H1 (cell line): ENCODE data around the gene LMO4. TPM values are rescaled to one million over a fixed set of nuclear protein-coding genes. Genes with fewer than 3 reads are reported as not detected.
A peak's percentile ranks its signal among the peaks of the same experiment; 100 is the strongest.

ENCODE experiments used
- CTCF ChIA-PET: fragments of 300-600 bp; sonication (Branson Sonifier 250); formaldehyde crosslinking; loops from one replicate; lab custom pipeline; 2021; ENCODE audit not compliant: partially characterized antibody; lab: Charles Lee
- POLR2A ChIA-PET: fragments of 300-600 bp; sonication (Branson Sonifier 250); formaldehyde crosslinking; loops from one replicate; lab custom pipeline; 2021; ENCODE audit warnings: inconsistent platforms; ENCODE audit not compliant: partially characterized antibody; lab: Charles Lee
- DNase-seq, 2 experiments: peaks; one replicate each; pipeline versions ENCODE4 v3.0.0 to v3.0.0-alpha.2; 2010 to 2022; ENCODE audit warnings: low spot score in 2 of 2, low read depth in 1 of 2, mixed read lengths in 1 of 2
- FAIRE-seq: peaks from 2 replicates; lab custom pipeline; 2011; peaks lifted over from hg19 to GRCh38; lab: Jason Lieb, UNC
- H2AFZ ChIP-seq: 2 replicates; pipeline ENCODE4 v1.8.1; 2012; ENCODE audit warnings: low read length, inconsistent platforms
- H2AK5ac ChIP-seq: 2 replicates; pipeline ENCODE4 v1.6.1; 2013; ENCODE audit warnings: low read depth, low read length
- H2BK120ac ChIP-seq: replicated peaks from 2 replicates; pipeline ENCODE3; 2013; ENCODE audit warnings: low read depth, low read length, inconsistent platforms
- H2BK12ac ChIP-seq: 2 replicates; pipeline ENCODE4 v1.6.1; 2013; ENCODE audit warnings: low read depth, low read length
- H2BK15ac ChIP-seq: 2 replicates; pipeline ENCODE4 v1.6.1; 2013; ENCODE audit warnings: low read length
- H2BK20ac ChIP-seq: 2 replicates; pipeline ENCODE4 v1.6.1; 2013; ENCODE audit warnings: low read length
- H2BK5ac ChIP-seq: 2 replicates; pipeline ENCODE4 v1.6.1; 2013; ENCODE audit warnings: low read depth, low read length
- H3K14ac ChIP-seq: 2 replicates; pipeline ENCODE4 v1.6.1; 2013; ENCODE audit warnings: inconsistent platforms; ENCODE audit not compliant: insufficient read length
- H3K18ac ChIP-seq: 2 replicates; pipeline ENCODE4 v1.6.1; 2013; ENCODE audit warnings: low read length; ENCODE audit errors: extremely low read depth
- H3K23ac ChIP-seq: 2 replicates; pipeline ENCODE4 v1.6.1; 2013; ENCODE audit warnings: inconsistent platforms; ENCODE audit not compliant: insufficient read length
- H3K23me2 ChIP-seq: 2 replicates; pipeline ENCODE4 v1.6.1; 2013; ENCODE audit warnings: low read depth, low read length
- H3K27ac ChIP-seq: 2 replicates; pipeline ENCODE4 v1.6.1; 2011; ENCODE audit warnings: low read depth, low read length, inconsistent platforms
- H3K27me3 ChIP-seq, 4 experiments: replicated peaks in 1 of 4; 1 replicate in 1 of 4; 2 replicates in 3 of 4; pipeline versions ENCODE4 v1.6.1 to v1.8.1; 2011 to 2013; ENCODE audit warnings: low read length in 3 of 4, mild to moderate bottlenecking in 3 of 4, inconsistent platforms in 2 of 4, mixed read lengths in 2 of 4, moderate library complexity in 1 of 4; ENCODE audit not compliant: control insufficient read depth in 3 of 4, insufficient read depth in 3 of 4; ENCODE audit errors: extremely low read depth in 1 of 4
- H3K36me3 ChIP-seq, 4 experiments: 2 replicates each; pipeline versions ENCODE4 v1.6.1 to v1.8.1; 2011 to 2013; ENCODE audit warnings: mild to moderate bottlenecking in 4 of 4, low read length in 3 of 4, moderate library complexity in 2 of 4, control low read depth in 1 of 4, inconsistent platforms in 1 of 4; ENCODE audit not compliant: insufficient read depth in 4 of 4, control insufficient read depth in 2 of 4
- H3K4ac ChIP-seq: replicated peaks from 2 replicates; pipeline ENCODE3; 2013; ENCODE audit warnings: low read length, low read depth, mixed read lengths, inconsistent platforms; ENCODE audit not compliant: insufficient read length
- H3K4me1 ChIP-seq, 4 experiments: replicated peaks in 1 of 4; 1 replicate in 1 of 4; 2 replicates in 3 of 4; pipeline versions ENCODE4 v1.6.1 to v1.8.1; 2011 to 2013; ENCODE audit warnings: low read length in 3 of 4, inconsistent platforms in 2 of 4, mixed read lengths in 1 of 4; ENCODE audit not compliant: insufficient read depth in 4 of 4, control insufficient read depth in 3 of 4
- H3K4me2 ChIP-seq, 2 experiments: 2 replicates each; pipeline versions ENCODE4 v1.6.1 to v1.8.1; 2011 to 2013; ENCODE audit warnings: low read depth in 2 of 2, low read length in 2 of 2, control low read depth in 1 of 2, inconsistent platforms in 1 of 2, mild to moderate bottlenecking in 1 of 2; ENCODE audit not compliant: insufficient read depth in 1 of 2
- H3K4me3 ChIP-seq, 4 experiments: fragments of 200-600, 300-600 bp in 1 of 4; sonication (generic), shearing (Covaris generic), sonication (Bioruptor Twin) in 1 of 4; 2 replicates each; pipeline versions ENCODE4 v1.5.1 to v1.8.1; 2011 to 2016; ENCODE audit warnings: low read length in 4 of 4, low read depth in 3 of 4, control low read depth in 2 of 4, inconsistent platforms in 2 of 4, mild to moderate bottlenecking in 2 of 4, mixed read lengths in 1 of 4, moderate library complexity in 1 of 4; ENCODE audit not compliant: insufficient read depth in 2 of 4; ENCODE audit errors: extremely low read depth in 1 of 4
- H3K56ac ChIP-seq: replicated peaks from 2 replicates; pipeline ENCODE3; 2013; ENCODE audit warnings: low read depth, mild to moderate bottlenecking, mixed read lengths, low read length, inconsistent platforms; ENCODE audit not compliant: insufficient read length
- H3K79me1 ChIP-seq: 2 replicates; pipeline ENCODE4 v1.6.1; 2013; ENCODE audit warnings: low read depth, low read length, control low read depth
- H3K79me2 ChIP-seq, 2 experiments: 2 replicates each; pipeline versions ENCODE4 v1.6.1 to v1.8.1; 2012 to 2013; ENCODE audit warnings: low read length in 2 of 2, mild to moderate bottlenecking in 2 of 2, inconsistent platforms in 1 of 2; ENCODE audit not compliant: insufficient read depth in 2 of 2, control insufficient read depth in 1 of 2
- H3K9ac ChIP-seq, 4 experiments: replicated peaks in 1 of 4; 1 replicate in 1 of 4; 2 replicates in 3 of 4; pipeline versions ENCODE4 v1.6.1 to v1.8.1; 2011 to 2013; ENCODE audit warnings: low read depth in 3 of 4, low read length in 3 of 4, control low read depth in 2 of 4, mild to moderate bottlenecking in 2 of 4, moderate library complexity in 2 of 4, inconsistent platforms in 1 of 4; ENCODE audit errors: extremely low read depth in 1 of 4
- H3K9me3 ChIP-seq, 2 experiments: 2 replicates each; pipeline versions ENCODE4 v1.6.1 to v1.8.1; 2012 to 2013; ENCODE audit warnings: mild to moderate bottlenecking in 2 of 2, moderate library complexity in 2 of 2, control low read depth in 1 of 2, inconsistent platforms in 1 of 2, low read depth in 1 of 2, low read length in 1 of 2, mixed read lengths in 1 of 2; ENCODE audit not compliant: insufficient read depth in 2 of 2
- H4K20me1 ChIP-seq, 2 experiments: replicated peaks in 1 of 2; 2 replicates each; pipeline versions ENCODE3 to v1.8.1; 2011 to 2013; ENCODE audit warnings: inconsistent platforms in 2 of 2, low read length in 2 of 2, mild to moderate bottlenecking in 1 of 2; ENCODE audit not compliant: insufficient read depth in 2 of 2, control insufficient read depth in 1 of 2
- H4K5ac ChIP-seq: 2 replicates; pipeline ENCODE4 v1.6.1; 2013; ENCODE audit warnings: low read length, low read depth, mixed read lengths, inconsistent platforms; ENCODE audit not compliant: insufficient read length
- H4K8ac ChIP-seq: 2 replicates; pipeline ENCODE4 v1.8.0; 2013; ENCODE audit warnings: mild to moderate bottlenecking, moderate library complexity, low read length, inconsistent platforms; ENCODE audit not compliant: insufficient read depth; ENCODE audit errors: extremely low read depth
- H4K91ac ChIP-seq: replicated peaks from 2 replicates; pipeline ENCODE3; 2013; ENCODE audit warnings: low read length, mixed read lengths, inconsistent platforms; ENCODE audit not compliant: insufficient read length
- BCL11A ChIP-seq, 2 experiments: IDR thresholded peaks; one replicate each; pipeline ENCODE4 v1.6.1; 2011; ENCODE audit warnings: low read depth in 2 of 2, low read length in 2 of 2, mild to moderate bottlenecking in 2 of 2
- BRCA1 ChIP-seq: IDR thresholded peaks from 2 replicates; pipeline ENCODE4 v1.6.1; 2012; ENCODE audit warnings: low read depth, low read length, improper control_type of control experiment
- KDM4A ChIP-seq: IDR thresholded peaks from one replicate; pipeline ENCODE4 v1.7.1; 2012; ENCODE audit warnings: low read depth, mild to moderate bottlenecking, moderate library complexity, low read length, inconsistent platforms; ENCODE audit not compliant: severe bottlenecking
- KDM5A ChIP-seq: fragments of 200-600 bp; IDR thresholded peaks from 2 replicates; pipeline ENCODE4 v1.7.1; 2012; ENCODE audit warnings: mild to moderate bottlenecking, low read length, inconsistent platforms, mixed read lengths
- NRF1 ChIP-seq: IDR thresholded peaks from 2 replicates; pipeline ENCODE4 v1.6.1; 2011; ENCODE audit warnings: mild to moderate bottlenecking, low read depth, low read length, improper control_type of control experiment
- PHF8 ChIP-seq: fragments of 200-600 bp; sonication (generic); conservative IDR thresholded peaks from 2 replicates; pipeline ENCODE4 v1.7.1; 2012; ENCODE audit warnings: low read depth, mild to moderate bottlenecking, inconsistent platforms, low read length, moderate library complexity
- SP2 ChIP-seq: IDR thresholded peaks from 2 replicates; pipeline ENCODE4 v1.6.1; 2012; ENCODE audit warnings: mild to moderate bottlenecking, low read length, inconsistent platforms
- TAF7 ChIP-seq: optimal IDR thresholded peaks from 2 replicates; pipeline ENCODE3; 2011; ENCODE audit warnings: low read depth, mild to moderate bottlenecking, inconsistent platforms, low read length, moderate library complexity, borderline replicate concordance
- WGBS, 2 experiments: shearing (Covaris generic) in 1 of 2; methylation state at CpG; one replicate each; pipeline versions ENCODE4 v1.1.6 to v1.1.7; 2013 to 2015; ENCODE audit warnings: low lambda C conversion rate in 2 of 2, mixed read lengths in 2 of 2, inconsistent platforms in 1 of 2, low coverage in 1 of 2, missing lambda C conversion rate in 1 of 2; ENCODE audit not compliant: insufficient replicate concordance in 2 of 2, insufficient coverage in 1 of 2, insufficient read length in 1 of 2; ENCODE audit errors: extremely low coverage in 1 of 2, missing lambda C conversion rate in 1 of 2; 5-methylcytosine and 5-hydroxymethylcytosine counted together
- polyA plus RNA-seq, 7 experiments: library from polyadenylated mRNA; depleted of rRNA in 3 of 7; stranded (reverse) in 5 of 7; unstranded in 2 of 7; fragments of >200 nt in 5 of 7; fragments of 200-250 nt in 2 of 7; gene quantifications; 1 replicate in 5 of 7; 2 replicates in 1 of 7; 4 replicates in 1 of 7; pipeline versions ENCODE4 v1.2.1 to v1.2.3, GENCODE V29; 2011 to 2013; ENCODE audit warnings: missing spikeins in 2 of 7, mixed read lengths in 2 of 7
- total RNA-seq: library from RNA; stranded (reverse); fragmentation: NEBNext Ultra II Directional; extraction: Animal tissue kit (Norgen Biotek cat#: 25700); gene quantifications from 2 replicates; pipeline ENCODE4 v1.2.1, GENCODE V29; 2021

Gene LMO4
- total and polyA plus RNA-seq, 2 of the 8 experiments (the other 6 are each of a cell fraction or from before 2014, with no cell fraction given) = 71.7 to 98.7 TPM

GRCh38 chr1:87331365-87332241, 2.9 kb downstream of the LMO4 start:
- Histone ChIP-seq H2BK20ac (no peak overlapping the region), H2AK5ac (no peak overlapping the region), H3K36me3 (peaks cover 0 to 17% (median 3%) of the 10 kb centered on the region in 4 experiments; a peak in 2 of 8 replicates), H2BK120ac (no peak overlapping the region), H3K23ac (no peak overlapping the region), H2BK15ac (no peak overlapping the region), H3K4me3 (peak overlapping the region; percentile 74 to 85 (median 82)), H3K27me3 (no peaks in the 10 kb centered on the region), H4K91ac (no peak overlapping the region), H2AFZ (no peak overlapping the region), H4K20me1 (peaks cover 7 to 9% of the 10 kb centered on the region in 2 experiments), H3K14ac (no peak overlapping the region), H3K27ac (peak overlapping the region; percentile 74; the same call in 1 of the 2 replicates), H3K9ac (peak overlapping the region; percentile 38 to 74 (median 55)), H3K4me1 (peaks cover 2 to 24% (median 19%) of the 10 kb centered on the region in 4 experiments; a peak in 6 of 7 replicates), H3K79me2 (peaks cover 0 to 48% of the 10 kb centered on the region in 2 experiments; a peak in 3 of 4 replicates), H3K79me1 (peaks cover 3% of the 10 kb centered on the region; the same call in 1 of the 2 replicates), H3K56ac (no peak overlapping the region), H3K23me2 (peaks cover 14% of the 10 kb centered on the region), H2BK12ac (no peak overlapping the region), H4K8ac (peak overlapping the region; percentile 9), H3K4me2 (peak overlapping the region; percentile 88 to 90), H3K9me3 (no peaks in the 10 kb centered on the region), H2BK5ac (0 out of 2 replicates have a peak overlapping the region, but pooled peaks have one; percentile 30), H3K4ac (no peak overlapping the region), H3K18ac (no peak overlapping the region), H4K5ac (no peak overlapping the region)
- WGBS, 2 experiments = 5% methylated on average over 21 of the region's 65 CpGs; no CpG with 5 or more reads in 1 of the 2 experiments
- FAIRE-seq = no peak
- ChIA-PET CTCF (interaction anchor here (0.8 to 2.3 kb wide), 7 partner anchors 10 to 182 kb away, joined by 3 to 21 read pairs (median 3); no protein-coding TSS in a partner anchor), POLR2A (interaction anchor here (0.7 to 13.4 kb wide), 8 partner anchors 14 to 132 kb away, joined by 3 to 184 read pairs (median 4); no protein-coding TSS in a partner anchor)
- DNase-seq = peak; percentile 77 to 86
- TF ChIP-seq PHF8 = 0 out of 2 replicates have a peak, but pooled peaks have one; percentile 28
- peak; percentile 18 for TF ChIP-seq KDM4A
- TF ChIP-seq KDM5A = no peak
- no peak for TF ChIP-seq BCL11A (IDR thresholded peaks at IDR 0.05; ENCODE audit: low read depth in 2 of 2, low read length in 2 of 2)
- no peak for TF ChIP-seq NRF1
- TF ChIP-seq SP2 = no peak
- peak; percentile 50 for TF ChIP-seq TAF7
- no peak for TF ChIP-seq BRCA1
